PC-9 (cell line): ENCODE results near the gene NPB.

Experiments
- CTCF ChIP-seq: fragments of 200-600 bp; sonication (generic); conservative IDR thresholded peaks from 2 replicates; pipeline ENCODE4 v1.6.1; 2017; ENCODE audit warnings: mixed run types, antibody characterized with exemption, mild to moderate bottlenecking, moderate library complexity
- EZH2 ChIP-seq: fragments of 200-600 bp; sonication (generic); IDR thresholded peaks from 2 replicates; pipeline ENCODE4 v1.8.0; 2017; ENCODE audit warnings: antibody characterized with exemption, low read depth

GRCh38 chr17:81928544-81929252 is 26.7 kb downstream of the NPB start:
- no peak for TF ChIP-seq EZH2
- TF ChIP-seq CTCF = no peak
